Colon (tissue), 2 donors: ENCODE results near the gene DGKG.

ENCODE experiments used
- FAIRE-seq: peaks from 2 replicates; lab custom pipeline; 2012; peaks lifted over from hg19 to GRCh38; lab: Jason Lieb, UNC
- donor health status: control.
- donor health status: control.

The DGKG gene

GRCh38 chr3:186108106-186108940, 253.7 kb downstream of the DGKG start:
- FAIRE-seq = no peak

- FAIRE-seq = no peak
Observed at GRCh38 chr3:186107215-186108105, 254.6 kb downstream of the DGKG start.

GRCh38 chr3:186105543-186105942, 256.5 kb downstream of the DGKG start:
- FAIRE-seq = no peak

GRCh38 chr3:186102687-186103086, 259.3 kb downstream of the DGKG start:
- FAIRE-seq = no peak

- no peak for FAIRE-seq
Observed at GRCh38 chr3:186100398-186100797, 261.6 kb downstream of the DGKG start.

GRCh38 chr3:186099178-186099577, 262.9 kb downstream of the DGKG start:
- FAIRE-seq = no peak

GRCh38 chr3:186098740-186099139, 263.3 kb downstream of the DGKG start:
- no peak for FAIRE-seq

- FAIRE-seq = no peak
Observed at GRCh38 chr3:186097663-186098451, 264.2 kb downstream of the DGKG start.

GRCh38 chr3:186097317-186097662, 264.7 kb downstream of the DGKG start:
- FAIRE-seq = no peak
